ENCODE data around the gene RTN4RL2. TPM values are rescaled to one million over a fixed set of nuclear protein-coding genes. Genes with fewer than 3 reads are reported as not detected.

The RTN4RL2 gene
- total and polyA plus RNA-seq, 9 of the 15 experiments (the other 6 are each of a cell fraction or from before 2014, with no cell fraction given) = 0.06 to 1.9 (median 0.34) TPM; not detected in 4

DNA sequence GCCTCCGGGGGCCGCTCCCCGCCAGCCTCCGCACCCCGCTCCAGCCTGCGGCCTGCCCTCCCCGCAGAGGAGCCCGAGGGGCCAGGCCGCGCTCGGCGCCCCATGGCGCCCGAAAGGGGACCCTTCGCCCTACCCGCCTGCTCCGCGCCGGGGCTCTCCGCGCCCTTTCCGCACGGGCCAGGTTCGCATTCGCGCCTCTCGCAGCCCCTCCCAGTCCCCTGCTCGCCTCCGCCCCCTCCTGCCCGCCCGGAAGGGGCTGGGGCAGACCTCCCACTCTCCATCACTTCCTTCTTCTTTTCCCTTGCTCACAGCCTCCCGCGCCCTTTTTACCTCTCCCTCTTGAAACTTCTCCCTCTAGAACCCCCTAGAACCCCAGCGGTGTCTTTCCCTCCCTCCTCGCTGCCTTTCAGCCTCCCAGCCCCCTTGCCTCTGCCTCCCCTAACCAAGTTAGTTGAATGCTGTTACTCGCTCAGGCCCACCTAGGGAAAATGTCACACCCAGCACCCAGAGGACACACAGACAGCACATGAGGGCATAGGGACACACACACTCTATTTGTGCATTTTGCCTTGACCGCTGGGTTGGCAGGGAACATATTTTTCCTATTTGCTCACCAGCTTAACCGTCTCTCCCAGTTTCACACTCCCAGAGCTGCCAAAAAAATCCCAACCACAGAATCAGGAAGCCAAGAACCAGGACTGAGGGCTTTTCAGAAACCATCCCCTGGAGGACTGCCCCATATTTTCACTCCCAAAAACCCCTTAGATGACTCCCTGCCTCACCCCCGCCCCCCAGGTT is 33.2 kb upstream of the RTN4RL2 start, which contains the start of gene SLC43A3 (continued):
- TF ChIP-seq, protein P1, sequence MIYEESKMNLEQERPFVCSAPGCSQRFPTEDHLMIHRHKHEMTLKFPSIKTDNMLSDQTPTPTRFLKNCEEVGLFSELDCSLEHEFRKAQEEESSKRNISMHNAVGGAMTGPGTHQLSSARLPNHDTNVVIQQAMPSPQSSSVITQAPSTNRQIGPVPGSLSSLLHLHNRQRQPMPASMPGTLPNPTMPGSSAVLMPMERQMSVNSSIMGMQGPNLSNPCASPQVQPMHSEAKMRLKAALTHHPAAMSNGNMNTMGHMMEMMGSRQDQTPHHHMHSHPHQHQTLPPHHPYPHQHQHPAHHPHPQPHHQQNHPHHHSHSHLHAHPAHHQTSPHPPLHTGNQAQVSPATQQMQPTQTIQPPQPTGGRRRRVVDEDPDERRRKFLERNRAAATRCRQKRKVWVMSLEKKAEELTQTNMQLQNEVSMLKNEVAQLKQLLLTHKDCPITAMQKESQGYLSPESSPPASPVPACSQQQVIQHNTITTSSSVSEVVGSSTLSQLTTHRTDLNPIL (CRISPR knock-in tag; IDR thresholded peaks at IDR 0.05) = no peak
- TF ChIP-seq COPS2 (conservative IDR thresholded peaks at IDR 0.05) (no peak), HDAC1 (IDR thresholded peaks at IDR 0.05) (peak in 1 of 2 experiments; percentile 57; a peak in 2 of 4 replicates), PHTF2 (CRISPR knock-in tag; IDR thresholded peaks at IDR 0.05) (no peak), ZNF224 (CRISPR knock-in tag; IDR thresholded peaks at IDR 0.05) (no peak), NRF1 (conservative IDR thresholded peaks at IDR 0.05 in 1 of 2, IDR thresholded peaks at IDR 0.05 in 1 of 2) (no peak; a peak in 1 of 4 replicates), BDP1 (IDR thresholded peaks at IDR 0.05; ENCODE audit: insufficient read depth, insufficient read length) (no peak), PHB2 (IDR thresholded peaks at IDR 0.05; ENCODE audit: low read depth) (no peak), ZFP30 (CRISPR knock-in tag; IDR thresholded peaks at IDR 0.05; ENCODE audit: borderline replicate concordance) (no peak), CBX1 (IDR thresholded peaks at IDR 0.05; ENCODE audit: low read depth) (no peak), FOXA3 (CRISPR knock-in tag; conservative IDR thresholded peaks at IDR 0.05 in 1 of 2, IDR thresholded peaks at IDR 0.05 in 1 of 2) (no peak), ZNF551 (CRISPR knock-in tag; IDR thresholded peaks at IDR 0.05) (no peak), U2AF2 (optimal IDR thresholded peaks at IDR 0.05; ENCODE audit: low read depth, low read length) (no peak), TBP (optimal IDR thresholded peaks at IDR 0.05; ENCODE audit: low read depth, low read length) (peak; percentile 51), MEF2A (IDR thresholded peaks at IDR 0.05; ENCODE audit: control insufficient read depth, low read depth, low read length) (no peak), TAF15 (IDR thresholded peaks at IDR 0.05; ENCODE audit: low read depth, low read length) (no peak), PRPF4 (IDR thresholded peaks at IDR 0.05; ENCODE audit: insufficient read depth, low read depth, low read length, poor library complexity, severe bottlenecking) (no peak)
- TF ChIP-seq, protein P2, sequence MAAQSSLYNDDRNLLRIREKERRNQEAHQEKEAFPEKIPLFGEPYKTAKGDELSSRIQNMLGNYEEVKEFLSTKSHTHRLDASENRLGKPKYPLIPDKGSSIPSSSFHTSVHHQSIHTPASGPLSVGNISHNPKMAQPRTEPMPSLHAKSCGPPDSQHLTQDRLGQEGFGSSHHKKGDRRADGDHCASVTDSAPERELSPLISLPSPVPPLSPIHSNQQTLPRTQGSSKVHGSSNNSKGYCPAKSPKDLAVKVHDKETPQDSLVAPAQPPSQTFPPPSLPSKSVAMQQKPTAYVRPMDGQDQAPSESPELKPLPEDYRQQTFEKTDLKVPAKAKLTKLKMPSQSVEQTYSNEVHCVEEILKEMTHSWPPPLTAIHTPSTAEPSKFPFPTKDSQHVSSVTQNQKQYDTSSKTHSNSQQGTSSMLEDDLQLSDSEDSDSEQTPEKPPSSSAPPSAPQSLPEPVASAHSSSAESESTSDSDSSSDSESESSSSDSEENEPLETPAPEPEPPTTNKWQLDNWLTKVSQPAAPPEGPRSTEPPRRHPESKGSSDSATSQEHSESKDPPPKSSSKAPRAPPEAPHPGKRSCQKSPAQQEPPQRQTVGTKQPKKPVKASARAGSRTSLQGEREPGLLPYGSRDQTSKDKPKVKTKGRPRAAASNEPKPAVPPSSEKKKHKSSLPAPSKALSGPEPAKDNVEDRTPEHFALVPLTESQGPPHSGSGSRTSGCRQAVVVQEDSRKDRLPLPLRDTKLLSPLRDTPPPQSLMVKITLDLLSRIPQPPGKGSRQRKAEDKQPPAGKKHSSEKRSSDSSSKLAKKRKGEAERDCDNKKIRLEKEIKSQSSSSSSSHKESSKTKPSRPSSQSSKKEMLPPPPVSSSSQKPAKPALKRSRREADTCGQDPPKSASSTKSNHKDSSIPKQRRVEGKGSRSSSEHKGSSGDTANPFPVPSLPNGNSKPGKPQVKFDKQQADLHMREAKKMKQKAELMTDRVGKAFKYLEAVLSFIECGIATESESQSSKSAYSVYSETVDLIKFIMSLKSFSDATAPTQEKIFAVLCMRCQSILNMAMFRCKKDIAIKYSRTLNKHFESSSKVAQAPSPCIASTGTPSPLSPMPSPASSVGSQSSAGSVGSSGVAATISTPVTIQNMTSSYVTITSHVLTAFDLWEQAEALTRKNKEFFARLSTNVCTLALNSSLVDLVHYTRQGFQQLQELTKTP (IDR thresholded peaks at IDR 0.05; ENCODE audit: low read depth in 1 of 2, partially characterized antibody in 2 of 2) = peak in 1 of 2 experiments; percentile 82
- TF ChIP-seq, protein P3, sequence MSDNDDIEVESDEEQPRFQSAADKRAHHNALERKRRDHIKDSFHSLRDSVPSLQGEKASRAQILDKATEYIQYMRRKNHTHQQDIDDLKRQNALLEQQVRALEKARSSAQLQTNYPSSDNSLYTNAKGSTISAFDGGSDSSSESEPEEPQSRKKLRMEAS (CRISPR knock-in tag; IDR thresholded peaks at IDR 0.05) = 0 out of 2 replicates have a peak, but pooled peaks have one; percentile 6
